Esophagus squamous epithelium (tissue), 5 donors: ENCODE measurements around the gene AUTS2. TPM values are rescaled to one million over a fixed set of nuclear protein-coding genes. Genes with fewer than 3 reads are reported as not detected.

Source experiments
- DNase-seq: peaks from one replicate; lab custom pipeline; 2025; lab: John Stamatoyannopoulos, UW
- H3K27ac ChIP-seq, 4 donors: fragments of 200-600 bp; sonication (generic); one replicate each; pipeline ENCODE4 v1.5.1; 2016 to 2019; ENCODE audit warnings: mild to moderate bottlenecking in 1 of 4
- H3K27me3 ChIP-seq, 4 donors: fragments of 200-600 bp; sonication (generic); 1 replicate in 3 of 4; 2 replicates in 1 of 4; pipeline versions ENCODE4 v1.5.1 to v1.6.0; 2017 to 2021; ENCODE audit warnings: antibody characterized with exemption in 1 of 4
- H3K36me3 ChIP-seq, 3 donors: fragments of 200-600 bp; sonication (generic); one replicate each; pipeline ENCODE4 v1.5.1; 2016 to 2019
- H3K4me1 ChIP-seq, 3 donors: fragments of 200-600 bp; sonication (generic); one replicate each; pipeline ENCODE4 v1.5.1; 2017 to 2019
- H3K4me3 ChIP-seq, 4 donors: fragments of 200-600 bp; sonication (generic); 1 replicate in 3 of 4; 2 replicates in 1 of 4; pipeline ENCODE4 v1.5.1; 2016 to 2019; ENCODE audit warnings: mild to moderate bottlenecking in 2 of 4, moderate library complexity in 1 of 4
- H3K9me3 ChIP-seq, 3 donors: fragments of 200-600 bp; sonication (generic); one replicate each; pipeline ENCODE4 v1.5.1; 2016 to 2019
- CTCF ChIP-seq, 6 experiments: fragments of 450-650 bp in 4 of 6; fragments of 200-600 bp in 2 of 6; sonication (generic) in 2 of 6; IDR thresholded peaks; one replicate each; pipeline ENCODE4 v1.5.1; 2016 to 2019; ENCODE audit warnings: antibody characterized with exemption in 6 of 6, mild to moderate bottlenecking in 4 of 6, moderate library complexity in 4 of 6
- POLR2A ChIP-seq, 4 donors: fragments of 450-650 bp; IDR thresholded peaks; one replicate each; pipeline ENCODE4 v1.6.1; 2017; ENCODE audit warnings: antibody characterized with exemption in 4 of 4, mild to moderate bottlenecking in 4 of 4, moderate library complexity in 3 of 4
- WGBS, 2 donors: methylation state at CpG; one replicate each; pipeline ENCODE4 v1.1.5; 2018; 5-methylcytosine and 5-hydroxymethylcytosine counted together
- intact Hi-C: fragments of 100-400 bp; cut with DNase I; formaldehyde crosslinking; loops from one replicate; pipeline ENCODE4 v1.15.0; 2022
- total RNA-seq, 4 donors: library from RNA; depleted of rRNA; stranded (reverse); fragments of >200 nt; gene quantifications; one replicate each; pipeline ENCODE4 v1.1.0, GENCODE V29; 2016
- donor health status: DM: yes; HTN: yes; CAD: no.

The AUTS2 gene
- total RNA-seq, 4 donors from 2014 or later, result 9.5 to 36.2 (median 23.0) TPM

GRCh38 chr7:70574314-70574834 is 976.1 kb downstream of the AUTS2 start:
- intact Hi-C loops, result no loop called here

GRCh38 chr7:70574970-70575799 is 976.9 kb downstream of the AUTS2 start:
- H3K4me3 ChIP-seq, result no peak overlapping the region
- H3K36me3 ChIP-seq, result no peaks in the 10 kb centered on the region
- no peaks in the 10 kb centered on the region for H3K27me3 ChIP-seq
- intact Hi-C loops, result no loop called here
- H3K27ac ChIP-seq, result no peak overlapping the region
- TF ChIP-seq POLR2A (IDR thresholded peaks at IDR 0.05), result no peak
- no peak for TF ChIP-seq CTCF (IDR thresholded peaks at IDR 0.05)
- no peaks in the 10 kb centered on the region for H3K9me3 ChIP-seq
- H3K4me1 ChIP-seq, result peaks cover 7 to 33% (median 13%) of the 10 kb centered on the region in 3 donors
- no peak for DNase-seq
- 31 to 56% methylated on average over 7 to 10 of the region's 11 CpGs for WGBS, 2 donors

More at GRCh38 chr7:70574314-70574834, 976.1 kb downstream of the AUTS2 start:
- no peak for DNase-seq
- no peak for TF ChIP-seq POLR2A (IDR thresholded peaks at IDR 0.05)
- no peak for TF ChIP-seq CTCF (IDR thresholded peaks at IDR 0.05)
- no peak overlapping the region for H3K4me3 ChIP-seq
- H3K36me3 ChIP-seq, result no peaks in the 10 kb centered on the region
- no peak overlapping the region for H3K27ac ChIP-seq
- no peaks in the 10 kb centered on the region for H3K9me3 ChIP-seq
- peaks cover 7 to 31% (median 13%) of the 10 kb centered on the region in 3 donors for H3K4me1 ChIP-seq
- 80 to 82% methylated on average over 4 to 5 of the region's 5 CpGs for WGBS, 2 donors
- H3K27me3 ChIP-seq, result no peaks in the 10 kb centered on the region

GRCh38 chr7:70577078-70577477 is 978.8 kb downstream of the AUTS2 start:
- H3K27me3 ChIP-seq, result no peaks in the 10 kb centered on the region
- no peak overlapping the region for H3K4me3 ChIP-seq
- no peaks in the 10 kb centered on the region for H3K36me3 ChIP-seq
- DNase-seq, result no peak
- whole genome bisulfite sequencing, 2 donors, result 84 to 92% methylated on average over 2 of the region's 2 CpGs
- peaks cover 0 to 18% (median 7%) of the 10 kb centered on the region in 3 donors for H3K4me1 ChIP-seq
- TF ChIP-seq CTCF (IDR thresholded peaks at IDR 0.05) (no peak), POLR2A (IDR thresholded peaks at IDR 0.05) (no peak)
- H3K27ac ChIP-seq, result no peak overlapping the region
- no peaks in the 10 kb centered on the region for H3K9me3 ChIP-seq
- intact Hi-C loops, result no loop called here

GRCh38 chr7:70578131-70578530 is 979.9 kb downstream of the AUTS2 start:
- Histone ChIP-seq H3K4me3 (no peak overlapping the region), H3K27me3 (no peaks in the 10 kb centered on the region), H3K36me3 (no peaks in the 10 kb centered on the region), H3K9me3 (no peaks in the 10 kb centered on the region), H3K4me1 (peaks cover 0 to 17% (median 5%) of the 10 kb centered on the region in 3 donors), H3K27ac (no peak overlapping the region)
- TF ChIP-seq CTCF (IDR thresholded peaks at IDR 0.05) (no peak), POLR2A (IDR thresholded peaks at IDR 0.05) (no peak)
- 81 to 100% methylated on average over 3 of the region's 3 CpGs for WGBS, 2 donors
- DNase-seq, result no peak
- intact Hi-C loops, result no loop called here
